ENCODE data around the gene TMEM176B.

The TMEM176B gene

GRCh38 chr7:150830937-150831336 is 30.8 kb upstream of the TMEM176B start:
- TF ChIP-seq GATA2 (IDR thresholded peaks at IDR 0.05; ENCODE audit: low read depth, low read length) (no peak), GATA3 (IDR thresholded peaks at IDR 0.05; ENCODE audit: low read depth, low read length) (no peak)

- TF ChIP-seq GATA3 (IDR thresholded peaks at IDR 0.05; ENCODE audit: low read depth, low read length) = no peak
- no peak for TF ChIP-seq GATA2 (IDR thresholded peaks at IDR 0.05; ENCODE audit: low read depth, low read length)
These were observed 29.3 kb upstream of the TMEM176B start for GRCh38 chr7:150829426-150829825.

GRCh38 chr7:150828384-150828783 is 28.2 kb upstream of the TMEM176B start:
- no peak for TF ChIP-seq GATA3 (IDR thresholded peaks at IDR 0.05; ENCODE audit: low read depth, low read length)
- no peak for TF ChIP-seq GATA2 (IDR thresholded peaks at IDR 0.05; ENCODE audit: low read depth, low read length)

GRCh38 chr7:150826061-150826849 is 26.1 kb upstream of the TMEM176B start:
- no peak for TF ChIP-seq GATA3 (IDR thresholded peaks at IDR 0.05; ENCODE audit: low read depth, low read length)
- no peak for TF ChIP-seq GATA2 (IDR thresholded peaks at IDR 0.05; ENCODE audit: low read depth, low read length)

- no peak for TF ChIP-seq GATA2 (IDR thresholded peaks at IDR 0.05; ENCODE audit: low read depth, low read length)
- no peak for TF ChIP-seq GATA3 (IDR thresholded peaks at IDR 0.05; ENCODE audit: low read depth, low read length)
These were observed 24.4 kb upstream of the TMEM176B start for GRCh38 chr7:150824379-150825177.

GRCh38 chr7:150823484-150824126 is 23.4 kb upstream of the TMEM176B start:
- TF ChIP-seq GATA3 (IDR thresholded peaks at IDR 0.05; ENCODE audit: low read depth, low read length) = no peak
- TF ChIP-seq GATA2 (IDR thresholded peaks at IDR 0.05; ENCODE audit: low read depth, low read length) = no peak

- TF ChIP-seq GATA2 (IDR thresholded peaks at IDR 0.05; ENCODE audit: low read depth, low read length) (no peak), GATA3 (IDR thresholded peaks at IDR 0.05; ENCODE audit: low read depth, low read length) (no peak)
These were observed 22.9 kb upstream of the TMEM176B start for GRCh38 chr7:150823043-150823442.

GRCh38 chr7:150820578-150821198 is 20.5 kb upstream of the TMEM176B start:
- no peak for TF ChIP-seq GATA2 (IDR thresholded peaks at IDR 0.05; ENCODE audit: low read depth, low read length)

- TF ChIP-seq GATA3 (IDR thresholded peaks at IDR 0.05; ENCODE audit: low read depth, low read length) (no peak), GATA2 (IDR thresholded peaks at IDR 0.05; ENCODE audit: low read depth, low read length) (no peak)
These were observed 20.0 kb upstream of the TMEM176B start for GRCh38 chr7:150820148-150820547.

GRCh38 chr7:150818971-150819370 is 18.8 kb upstream of the TMEM176B start:
- TF ChIP-seq GATA3 (IDR thresholded peaks at IDR 0.05; ENCODE audit: low read depth, low read length) = no peak
- no peak for TF ChIP-seq GATA2 (IDR thresholded peaks at IDR 0.05; ENCODE audit: low read depth, low read length)

- TF ChIP-seq GATA3 (IDR thresholded peaks at IDR 0.05; ENCODE audit: low read depth, low read length) (no peak), GATA2 (IDR thresholded peaks at IDR 0.05; ENCODE audit: low read depth, low read length) (no peak)
These were observed 14.3 kb upstream of the TMEM176B start for GRCh38 chr7:150814328-150815001.

GRCh38 chr7:150806863-150807262 is 6.7 kb upstream of the TMEM176B start:
- TF ChIP-seq GATA2 (IDR thresholded peaks at IDR 0.05; ENCODE audit: low read depth, low read length) (no peak), GATA3 (IDR thresholded peaks at IDR 0.05; ENCODE audit: low read depth, low read length) (no peak)

- no peak for TF ChIP-seq GATA2 (IDR thresholded peaks at IDR 0.05; ENCODE audit: low read depth, low read length)
- no peak for TF ChIP-seq GATA3 (IDR thresholded peaks at IDR 0.05; ENCODE audit: low read depth, low read length)
These were observed 6.3 kb upstream of the TMEM176B start for GRCh38 chr7:150806454-150806853.

Measured in SH-SY5Y (cell line).